GM12892 (cell line): ENCODE data around the gene PRRG4.

Experiments used
- POLR2A ChIP-seq: IDR thresholded peaks from 2 replicates; pipeline ENCODE4 v1.6.1; 2011; ENCODE audit warnings: low read depth, low read length, control low read depth
- POLR2AphosphoS5 ChIP-seq: IDR thresholded peaks from 2 replicates; pipeline ENCODE4 v1.6.1; 2011; ENCODE audit warnings: low read depth, low read length, control low read depth
- TAF1 ChIP-seq: IDR thresholded peaks from 2 replicates; pipeline ENCODE4 v1.6.1; 2011; ENCODE audit warnings: low read depth, mild to moderate bottlenecking, control low read depth, low read length, borderline replicate concordance

DNA sequence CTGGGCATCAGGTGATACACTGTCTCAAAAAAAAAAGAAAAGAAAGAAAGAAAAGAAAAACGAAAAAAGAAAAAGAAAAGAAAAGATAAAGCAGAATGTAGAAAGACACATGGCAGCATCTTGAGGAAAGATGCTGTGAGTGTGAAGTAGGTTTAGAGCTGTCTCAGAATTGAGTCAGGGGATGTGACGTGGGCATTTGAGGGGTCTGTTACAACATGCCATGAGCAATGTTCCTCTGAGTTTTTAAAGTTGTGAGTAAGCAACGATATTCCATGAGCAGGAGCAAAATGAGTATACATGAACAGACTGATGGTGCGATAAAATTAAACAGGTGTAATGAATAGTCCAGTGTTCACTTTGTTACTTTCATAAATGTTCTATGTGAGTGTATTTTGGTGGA is 51.6 kb downstream of the PRRG4 start:
- no peak for TF ChIP-seq TAF1
- TF ChIP-seq POLR2A, result no peak
- TF ChIP-seq POLR2AphosphoS5, result no peak
